ENCODE results near the gene C11orf24.

Gene C11orf24

GRCh38 chr11:68271781-68272608 is at the start of gene C11orf24:
Gene C11orf24 (minus strand): TSS chr11:68271973. CDS start chr11:68263767, 8,206 bp downstream.
- in situ Hi-C loops (cut with MboI; ENCODE audit: low sequenced_read_pairs) = no loop called here

- in situ Hi-C loops (cut with MboI; ENCODE audit: low sequenced_read_pairs) = no loop called here
These were observed 45.5 kb upstream of the C11orf24 start for GRCh38 chr11:68317147-68317785.

GRCh38 chr11:68315171-68315920 is 43.6 kb upstream of the C11orf24 start:
- in situ Hi-C loops (cut with MboI; ENCODE audit: low sequenced_read_pairs) = no loop called here

GRCh38 chr11:68314203-68315170 is 42.7 kb upstream of the C11orf24 start:
- in situ Hi-C loops (cut with MboI; ENCODE audit: low sequenced_read_pairs) = no loop called here

- in situ Hi-C loops (cut with MboI; ENCODE audit: low sequenced_read_pairs) = no loop called here
These were observed 41.9 kb upstream of the C11orf24 start for GRCh38 chr11:68313574-68314202.

- in situ Hi-C loops (cut with MboI; ENCODE audit: low sequenced_read_pairs) = no loop called here
These were observed 41.2 kb upstream of the C11orf24 start for GRCh38 chr11:68312780-68313573.

GRCh38 chr11:68312117-68312779 is 40.5 kb upstream of the C11orf24 start, which contains the start of gene LRP5:
Gene LRP5 (plus strand): TSS chr11:68312591. CDS start chr11:68312715, 124 bp downstream.
- in situ Hi-C loops (cut with MboI; ENCODE audit: low sequenced_read_pairs) = no loop called here

- in situ Hi-C loops (cut with MboI; ENCODE audit: low sequenced_read_pairs) = no loop called here
These were observed 39.7 kb upstream of the C11orf24 start for GRCh38 chr11:68311160-68312116.

GRCh38 chr11:68309621-68310185 is 37.9 kb upstream of the C11orf24 start:
- in situ Hi-C loops (cut with MboI; ENCODE audit: low sequenced_read_pairs) = no loop called here

GRCh38 chr11:68308068-68308467 is 36.3 kb upstream of the C11orf24 start:
- in situ Hi-C loops (cut with MboI; ENCODE audit: low sequenced_read_pairs) = no loop called here

GRCh38 chr11:68306636-68307035 is 34.9 kb upstream of the C11orf24 start:
- in situ Hi-C loops (cut with MboI; ENCODE audit: low sequenced_read_pairs) = no loop called here

- in situ Hi-C loops (cut with MboI; ENCODE audit: low sequenced_read_pairs) = no loop called here
These were observed 32.4 kb upstream of the C11orf24 start for GRCh38 chr11:68303982-68304780.

GRCh38 chr11:68303083-68303482 is 31.3 kb upstream of the C11orf24 start:
- in situ Hi-C loops (cut with MboI; ENCODE audit: low sequenced_read_pairs) = no loop called here

GRCh38 chr11:68302670-68303069 is 30.9 kb upstream of the C11orf24 start:
- in situ Hi-C loops (cut with MboI; ENCODE audit: low sequenced_read_pairs) = no loop called here

- in situ Hi-C loops (cut with MboI; ENCODE audit: low sequenced_read_pairs) = no loop called here
These were observed 30.5 kb upstream of the C11orf24 start for GRCh38 chr11:68302256-68302655.

Data from HL-60/S4 treated with retinoic acid at 250 ng/mL for 4 days and 3 days (cell line).